Activated naive CD4-positive, alpha-beta T cell treated with anti-CD3 and anti-CD28 coated beads, Interleukin-2, amount 50 U/mL, for 24 hours (primary cell): Measurements from ENCODE around the gene FOXJ1.
"Not testable (repeated sequence)": the region's sequence is repeated elsewhere in the genome, so short reads cannot be mapped to it uniquely, and the experiment has no call there.

Source experiments
- H3K27ac Mint-ChIP-seq: one replicate; pipeline ENCODE4 v1.8.0; 2021; ENCODE audit warnings: mild to moderate bottlenecking, mixed read lengths
- H3K27me3 Mint-ChIP-seq: one replicate; pipeline ENCODE4 v1.8.0; 2021; ENCODE audit warnings: mixed read lengths
- H3K36me3 Mint-ChIP-seq: one replicate; pipeline ENCODE4 v1.8.0; 2021; ENCODE audit warnings: mixed read lengths
- H3K4me1 Mint-ChIP-seq: one replicate; pipeline ENCODE4 v1.8.0; 2021; ENCODE audit warnings: mixed read lengths
- H3K4me3 Mint-ChIP-seq: one replicate; pipeline ENCODE4 v1.8.0; 2021; ENCODE audit warnings: mild to moderate bottlenecking, mixed read lengths
- H3K9me3 Mint-ChIP-seq: one replicate; pipeline ENCODE4 v1.8.0; 2021; ENCODE audit warnings: mixed read lengths

Gene FOXJ1, protein sequence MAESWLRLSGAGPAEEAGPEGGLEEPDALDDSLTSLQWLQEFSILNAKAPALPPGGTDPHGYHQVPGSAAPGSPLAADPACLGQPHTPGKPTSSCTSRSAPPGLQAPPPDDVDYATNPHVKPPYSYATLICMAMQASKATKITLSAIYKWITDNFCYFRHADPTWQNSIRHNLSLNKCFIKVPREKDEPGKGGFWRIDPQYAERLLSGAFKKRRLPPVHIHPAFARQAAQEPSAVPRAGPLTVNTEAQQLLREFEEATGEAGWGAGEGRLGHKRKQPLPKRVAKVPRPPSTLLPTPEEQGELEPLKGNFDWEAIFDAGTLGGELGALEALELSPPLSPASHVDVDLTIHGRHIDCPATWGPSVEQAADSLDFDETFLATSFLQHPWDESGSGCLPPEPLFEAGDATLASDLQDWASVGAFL

DNA sequence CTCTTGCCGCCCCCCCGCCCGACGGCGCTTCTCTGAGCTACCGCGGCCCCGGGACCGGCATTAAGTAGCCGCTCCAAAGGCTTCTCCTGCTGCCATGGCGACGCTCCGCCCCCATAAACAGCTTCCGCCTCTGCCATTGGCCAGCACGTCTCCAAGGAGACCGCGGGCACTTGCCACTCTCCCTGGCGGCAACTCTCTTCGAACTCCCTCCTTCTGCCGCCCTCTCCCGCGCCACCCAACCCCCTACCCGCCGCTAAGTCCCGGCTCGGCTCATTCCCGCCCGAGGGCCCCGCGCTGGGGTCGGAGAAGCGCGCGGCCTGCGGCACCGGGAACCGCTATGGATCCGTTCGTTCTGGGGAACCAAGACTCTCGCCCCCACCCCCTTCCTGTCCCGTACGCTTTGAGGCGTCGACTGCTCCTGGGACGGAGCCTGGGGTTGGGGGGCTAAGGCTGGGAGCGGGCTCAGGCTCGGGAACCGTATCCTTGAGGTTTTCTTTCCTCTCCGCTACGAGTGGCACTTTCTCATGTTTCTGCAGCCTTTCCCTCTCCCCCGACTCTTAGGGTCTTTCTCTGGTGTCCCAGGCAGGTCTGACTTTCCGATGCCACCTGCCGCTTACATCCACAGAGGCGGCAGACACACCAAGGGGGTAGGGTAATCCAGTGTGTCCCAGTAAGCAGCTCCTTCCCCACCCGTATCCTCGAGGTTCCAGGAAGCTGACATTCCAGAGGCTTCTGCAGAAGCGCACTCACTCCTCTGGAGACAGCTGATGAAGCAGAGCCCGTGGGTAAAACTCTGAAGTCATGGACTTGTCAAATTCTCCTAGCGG lies at the start of gene FOXJ1:
FOXJ1 (minus strand) TSS at position 34 of the 827 bp plus-strand sequence. CDS start 850 bp downstream, outside the sequence.
- H3K27ac Mint-ChIP-seq = peak within 1 kb of the TSS; percentile 37

DNA sequence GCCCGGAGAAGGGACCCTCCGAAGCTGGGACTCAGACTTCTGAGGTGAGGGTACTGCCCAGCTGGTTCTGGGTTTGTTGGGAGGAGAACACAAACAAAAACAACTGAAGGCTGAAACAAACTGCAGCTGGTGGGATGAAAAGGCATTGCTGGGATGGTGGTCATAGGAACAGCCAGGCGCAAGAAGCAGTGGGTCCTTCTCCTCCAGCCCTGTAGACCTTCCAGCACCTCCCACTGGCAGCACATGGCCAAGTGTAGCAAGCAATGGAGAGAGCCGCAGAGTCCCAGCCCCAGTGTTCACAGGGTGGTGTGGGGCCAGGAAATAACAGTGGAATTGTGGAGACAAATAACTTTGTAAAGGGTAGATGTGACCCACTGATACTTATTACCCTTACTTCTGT lies 48.7 kb upstream of the FOXJ1 start:
- Mint-ChIP-seq H3K27ac (peak overlapping the region; percentile 99), H3K27me3 (no peaks in the 10 kb centered on the region), H3K4me3 (peak overlapping the region; percentile 86), H3K4me1 (peaks cover 68% of the 10 kb centered on the region), H3K36me3 (peaks cover 13% of the 10 kb centered on the region), H3K9me3 (no peaks in the 10 kb centered on the region)

More for the DNA sequence above, at the start of gene FOXJ1:
- Mint-ChIP-seq H3K27me3 (no peaks in the 10 kb centered on the region), H3K36me3 (no peaks in the 10 kb centered on the region), H3K4me3 (peak within 1 kb of the TSS; percentile 76), H3K4me1 (peaks cover 55% of the 10 kb centered on the region), H3K9me3 (no peaks in the 10 kb centered on the region)

DNA sequence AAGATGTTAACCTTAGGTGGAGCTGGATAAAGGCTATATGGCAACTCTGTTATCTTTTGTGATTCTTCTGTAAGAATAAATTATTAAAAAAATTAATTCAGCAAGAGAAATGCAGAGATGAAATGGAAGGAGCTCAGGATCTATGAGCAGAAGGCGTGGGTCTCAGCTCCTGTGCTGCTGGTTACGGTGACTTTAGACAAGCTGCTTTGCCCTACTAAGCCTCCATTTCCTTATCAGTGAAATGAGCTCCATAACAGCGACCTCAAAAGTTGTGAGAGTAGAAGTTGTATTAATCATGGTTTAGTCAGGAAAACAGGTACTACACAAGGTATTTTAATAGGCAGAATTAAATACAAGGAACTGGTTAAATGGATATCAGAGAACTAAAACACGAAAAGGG lies 48.2 kb upstream of the FOXJ1 start:
- H3K4me1 Mint-ChIP-seq = peaks cover 68% of the 10 kb centered on the region
- H3K27me3 Mint-ChIP-seq = no peaks in the 10 kb centered on the region
- H3K9me3 Mint-ChIP-seq = no peaks in the 10 kb centered on the region
- H3K4me3 Mint-ChIP-seq = peak overlapping the region; percentile 86
- H3K36me3 Mint-ChIP-seq = peaks cover 15% of the 10 kb centered on the region
- peak overlapping the region; percentile 99 for H3K27ac Mint-ChIP-seq

DNA sequence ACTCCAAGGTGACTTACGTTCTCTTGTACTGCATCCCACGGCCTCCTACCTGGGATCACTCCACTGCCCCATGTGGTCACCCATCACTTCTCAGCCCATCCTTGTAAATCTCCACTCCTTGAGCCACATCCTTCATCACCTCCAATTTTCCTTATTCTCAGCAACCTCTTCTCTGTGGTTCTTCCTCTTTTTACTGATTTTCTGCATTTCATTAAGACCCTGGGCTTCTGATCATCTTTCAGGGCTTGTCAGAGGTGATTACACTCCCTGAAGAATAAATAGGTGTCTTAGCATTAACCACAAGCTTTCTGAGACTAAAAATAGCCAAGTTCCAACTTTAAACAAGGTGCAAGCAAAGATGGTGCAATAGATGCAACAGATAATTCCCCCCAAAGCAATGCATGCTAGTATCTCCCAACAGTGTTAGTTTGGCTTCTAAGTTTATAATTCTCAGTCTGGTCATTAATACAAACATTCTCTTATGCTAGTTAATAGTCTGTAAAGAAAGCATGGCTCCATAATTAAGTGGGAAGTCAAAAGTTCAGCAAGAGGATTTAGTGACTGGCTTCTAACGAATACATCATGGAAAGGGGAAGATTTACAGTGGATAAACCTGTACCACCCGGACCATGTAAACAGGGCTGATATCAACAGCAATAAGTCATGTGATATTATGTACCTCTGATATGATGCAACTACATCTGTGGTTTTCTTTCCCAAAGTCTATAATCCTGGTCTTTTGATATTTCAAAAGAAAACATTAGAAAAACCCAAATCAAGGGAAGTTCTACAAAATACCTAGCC lies 47.4 kb upstream of the FOXJ1 start:
- peaks cover 13% of the 10 kb centered on the region for H3K36me3 Mint-ChIP-seq
- peaks cover 61% of the 10 kb centered on the region for H3K4me1 Mint-ChIP-seq
- no peaks in the 10 kb centered on the region for H3K27me3 Mint-ChIP-seq
- peak overlapping the region; percentile 71 for H3K27ac Mint-ChIP-seq
- H3K4me3 Mint-ChIP-seq = peak overlapping the region; percentile 6
- H3K9me3 Mint-ChIP-seq = no peaks in the 10 kb centered on the region

DNA sequence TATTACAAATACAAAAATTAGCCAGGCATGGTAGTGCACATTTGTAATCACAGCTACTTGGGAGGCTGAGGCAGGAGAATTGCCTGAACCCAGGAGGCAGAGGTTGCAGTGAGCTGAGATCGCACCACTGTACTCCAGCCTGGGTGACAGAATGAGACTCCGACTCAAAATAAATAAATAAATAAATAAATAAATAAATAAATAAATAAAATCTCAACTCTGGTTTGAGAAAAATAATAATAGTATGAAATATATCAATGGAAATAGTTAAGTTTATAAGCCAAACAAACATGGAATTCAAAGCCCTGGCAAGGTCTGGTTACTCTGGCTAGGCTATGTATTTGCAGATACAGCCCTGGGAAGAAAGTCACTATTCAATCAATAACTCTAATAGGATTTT lies 45.7 kb upstream of the FOXJ1 start:
- peaks cover 55% of the 10 kb centered on the region for H3K4me1 Mint-ChIP-seq

DNA sequence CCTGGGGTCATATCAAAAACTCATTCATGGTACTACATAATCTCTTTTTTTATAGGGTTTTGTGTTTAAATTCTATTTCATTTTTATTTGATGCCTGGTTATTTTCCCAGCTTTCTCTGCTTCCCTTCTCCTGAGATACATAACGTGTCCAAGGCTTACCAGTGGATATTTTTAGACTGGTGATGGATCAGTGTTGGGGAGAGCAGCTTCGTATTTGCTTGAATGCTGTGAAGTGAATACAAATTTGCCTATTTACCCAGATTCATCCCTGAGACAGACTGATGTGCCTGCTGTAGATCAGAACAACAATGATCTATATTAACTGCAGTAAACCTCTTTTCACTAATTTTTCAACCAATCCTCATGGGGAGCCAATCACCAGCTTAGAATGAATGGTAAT lies 43.2 kb upstream of the FOXJ1 start:
- peaks cover 10% of the 10 kb centered on the region for H3K36me3 Mint-ChIP-seq
- H3K27ac Mint-ChIP-seq = peak overlapping the region; percentile 91
- no peaks in the 10 kb centered on the region for H3K9me3 Mint-ChIP-seq
- H3K4me3 Mint-ChIP-seq = no peak overlapping the region
- peaks cover 65% of the 10 kb centered on the region for H3K4me1 Mint-ChIP-seq
- H3K27me3 Mint-ChIP-seq = no peaks in the 10 kb centered on the region

More for the DNA sequence above, 45.7 kb upstream of the FOXJ1 start:
- peaks cover 13% of the 10 kb centered on the region for H3K36me3 Mint-ChIP-seq
- H3K27ac Mint-ChIP-seq, H3K9me3 Mint-ChIP-seq, H3K27me3 Mint-ChIP-seq, H3K4me3 Mint-ChIP-seq: not testable (repeated sequence)

DNA sequence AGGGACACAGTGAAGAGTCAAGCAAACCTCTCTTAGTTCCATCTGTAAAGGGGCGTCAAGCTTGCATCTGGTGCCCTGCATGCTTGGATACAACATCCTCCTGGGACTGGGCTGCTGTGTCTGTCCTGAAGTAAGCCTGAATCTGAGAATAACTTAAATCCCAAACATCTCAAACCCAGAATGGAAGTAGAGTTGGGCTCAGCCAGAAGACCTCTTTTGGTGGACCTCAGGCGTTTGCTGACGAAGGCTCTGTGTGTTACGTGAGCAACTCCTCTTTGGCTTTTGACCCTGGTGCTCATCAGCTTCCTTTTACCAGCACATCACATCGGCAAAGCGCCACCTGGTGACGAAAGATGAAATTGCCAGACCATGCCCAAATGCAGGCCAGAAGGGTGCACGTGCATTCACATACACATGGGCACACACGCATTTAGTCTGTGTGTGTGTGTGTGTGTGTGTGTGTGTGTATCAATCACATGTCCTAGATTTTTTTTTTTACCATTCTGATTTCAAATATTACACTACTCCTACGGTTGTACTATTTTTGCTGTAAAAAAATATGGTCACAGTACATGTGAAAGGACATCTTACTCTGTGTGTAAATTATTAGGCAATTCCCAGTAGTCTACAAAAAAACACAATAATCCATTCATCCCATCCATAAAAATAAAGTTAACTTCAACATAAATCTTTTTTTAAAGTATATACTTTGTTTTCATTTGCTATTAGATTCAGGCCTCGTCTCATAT lies 41.1 kb upstream of the FOXJ1 start:
- H3K4me3 Mint-ChIP-seq = peak overlapping the region; percentile 49
- no peaks in the 10 kb centered on the region for H3K27me3 Mint-ChIP-seq
- peaks cover 63% of the 10 kb centered on the region for H3K4me1 Mint-ChIP-seq
- H3K9me3 Mint-ChIP-seq = no peaks in the 10 kb centered on the region
- H3K27ac Mint-ChIP-seq = peak overlapping the region; percentile 94
- H3K36me3 Mint-ChIP-seq = peaks cover 7% of the 10 kb centered on the region

DNA sequence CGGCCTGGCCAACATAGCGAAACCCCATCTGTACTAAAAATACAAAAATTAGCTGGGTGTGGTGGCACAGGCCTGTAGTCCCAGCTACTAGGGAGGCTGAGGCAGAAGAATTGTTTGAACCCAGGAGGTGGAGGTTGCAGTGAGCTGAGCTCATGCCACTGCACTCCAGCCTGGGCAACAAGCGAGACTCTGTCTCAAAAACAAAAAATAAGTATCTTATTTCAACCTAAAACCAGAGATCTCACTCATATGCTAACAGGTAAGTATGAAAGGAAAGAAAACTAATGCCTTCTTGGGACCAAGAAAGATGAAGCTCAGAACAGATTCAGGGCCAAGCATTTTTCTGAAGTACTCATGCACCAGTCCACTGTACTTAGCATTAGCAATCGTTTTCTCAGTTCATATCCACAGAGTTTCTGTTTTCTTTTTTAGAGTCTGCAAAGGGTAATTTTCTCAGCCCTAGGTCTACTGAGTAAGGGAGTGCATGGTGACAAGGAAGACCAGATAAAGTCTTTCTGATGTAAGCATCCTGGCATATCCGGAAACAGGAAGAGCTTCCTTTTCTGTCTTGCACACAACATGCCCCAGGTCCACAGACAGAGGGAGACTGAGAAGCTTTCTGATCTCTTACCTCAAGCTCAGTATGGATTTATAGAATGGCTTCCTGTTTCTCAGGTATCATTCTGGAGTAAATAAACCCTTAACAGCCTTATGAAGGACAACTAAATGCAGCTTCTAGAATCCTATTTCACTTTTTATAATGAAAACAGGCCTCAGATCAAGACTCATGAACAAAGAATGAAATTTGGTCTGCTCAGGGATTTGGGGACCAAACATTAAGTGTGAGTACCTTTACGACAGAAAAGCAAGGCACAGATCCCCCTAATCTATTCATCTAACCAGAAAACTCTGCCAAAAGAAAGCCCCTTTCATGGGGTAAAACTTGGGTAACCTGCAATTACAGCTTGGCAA lies 38.7 kb upstream of the FOXJ1 start:
- H3K9me3 Mint-ChIP-seq = no peaks in the 10 kb centered on the region
- no peaks in the 10 kb centered on the region for H3K27me3 Mint-ChIP-seq
- H3K27ac Mint-ChIP-seq = peak overlapping the region; percentile 99
- H3K4me1 Mint-ChIP-seq = peaks cover 70% of the 10 kb centered on the region
- H3K36me3 Mint-ChIP-seq = peaks cover 3% of the 10 kb centered on the region
- H3K4me3 Mint-ChIP-seq = peak overlapping the region; percentile 80

DNA sequence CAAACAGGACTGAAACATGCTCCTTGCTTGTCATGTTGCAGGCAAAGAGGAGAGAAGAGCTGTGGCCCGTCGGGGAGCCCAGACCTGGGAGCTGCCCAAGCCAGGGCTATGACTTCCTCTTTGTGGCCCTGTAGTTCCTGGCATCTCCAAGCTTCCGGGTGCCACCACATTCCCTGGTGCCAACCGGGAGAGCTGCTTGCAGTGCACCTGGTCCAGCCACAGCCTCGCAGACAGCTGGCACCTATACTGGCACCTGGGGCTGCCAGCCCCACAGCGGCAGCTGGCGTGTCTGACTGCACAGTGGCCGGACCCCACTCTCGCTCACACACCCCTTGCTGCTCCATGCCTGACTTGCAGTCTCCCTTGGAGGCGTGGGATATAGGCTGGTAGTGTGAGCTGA lies 37.1 kb upstream of the FOXJ1 start:
- Mint-ChIP-seq H3K36me3 (no peaks in the 10 kb centered on the region), H3K4me3 (no peak overlapping the region), H3K27me3 (no peaks in the 10 kb centered on the region), H3K9me3 (no peaks in the 10 kb centered on the region), H3K4me1 (peaks cover 62% of the 10 kb centered on the region), H3K27ac (peak overlapping the region; percentile 99)

DNA sequence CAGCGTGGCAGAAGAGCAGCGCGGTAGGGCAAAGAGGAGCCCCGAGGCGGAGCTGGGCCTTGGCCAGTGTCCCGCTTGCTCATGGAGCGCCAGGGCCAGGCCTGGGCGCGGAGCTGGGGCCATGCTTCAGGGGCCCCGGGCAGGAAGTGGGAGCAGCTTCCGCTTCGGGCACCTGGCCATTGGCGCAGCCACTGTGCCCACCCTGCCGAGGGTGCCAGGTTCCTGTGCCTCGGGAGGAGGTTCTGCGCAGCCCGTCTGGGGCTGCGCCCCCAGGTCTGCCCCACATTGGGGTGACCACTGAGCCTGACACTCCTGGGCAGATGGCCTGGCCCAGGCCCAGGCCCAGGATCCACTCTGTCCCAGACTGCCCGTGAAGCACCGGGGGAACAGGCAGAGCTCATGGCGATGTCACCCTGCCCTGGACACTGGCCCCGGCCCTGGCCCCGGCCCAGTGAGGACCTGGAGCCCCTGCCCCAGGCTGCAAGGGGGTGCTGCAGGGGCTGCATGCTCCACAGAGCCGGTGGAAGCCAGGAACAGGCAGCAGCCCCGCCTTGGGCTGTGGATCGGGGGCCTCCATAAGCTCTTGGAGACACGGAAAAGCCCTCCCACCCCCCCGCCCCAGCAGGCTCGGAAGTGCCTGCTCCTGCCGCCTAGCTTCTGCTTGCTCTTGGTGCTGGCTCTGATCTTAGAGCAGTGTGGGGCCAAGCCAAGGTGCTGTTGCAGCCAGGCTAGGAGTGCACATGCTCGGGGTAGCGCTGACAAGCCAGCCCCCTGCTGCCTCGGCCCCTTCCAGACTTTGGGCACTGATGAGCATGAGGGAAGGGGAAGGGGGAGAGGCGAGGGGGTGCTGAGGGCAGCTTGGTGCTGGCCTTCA lies 35.9 kb upstream of the FOXJ1 start:
- no peak overlapping the region for H3K4me3 Mint-ChIP-seq
- H3K27me3 Mint-ChIP-seq = no peaks in the 10 kb centered on the region
- peaks cover 3% of the 10 kb centered on the region for H3K36me3 Mint-ChIP-seq
- H3K9me3 Mint-ChIP-seq = no peaks in the 10 kb centered on the region
- H3K27ac Mint-ChIP-seq = peak overlapping the region; percentile 93
- H3K4me1 Mint-ChIP-seq = peaks cover 60% of the 10 kb centered on the region

DNA sequence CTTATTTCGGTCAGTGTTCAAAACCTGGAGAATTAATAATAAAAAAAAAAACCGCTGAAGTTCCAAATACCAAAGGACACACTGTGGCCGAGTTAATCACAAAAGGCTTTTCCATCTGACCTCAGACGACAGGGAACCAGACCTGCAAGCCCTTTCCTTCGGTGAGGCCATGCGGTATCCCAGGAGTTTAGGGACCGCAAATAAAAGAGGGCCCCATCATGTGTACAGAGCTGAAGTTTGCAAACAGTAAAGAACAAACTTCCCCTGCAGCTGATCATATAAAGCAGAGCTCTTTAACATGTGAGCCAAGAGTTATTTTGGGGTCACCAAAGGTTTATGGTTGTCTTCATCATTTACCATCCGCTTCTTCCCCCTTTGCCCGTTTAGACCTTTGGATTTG lies 33.0 kb upstream of the FOXJ1 start:
- H3K4me1 Mint-ChIP-seq = peaks cover 39% of the 10 kb centered on the region
- H3K27ac Mint-ChIP-seq = peak overlapping the region; percentile 24
- H3K27me3 Mint-ChIP-seq = no peaks in the 10 kb centered on the region
- H3K36me3 Mint-ChIP-seq = peaks cover 4% of the 10 kb centered on the region
- no peaks in the 10 kb centered on the region for H3K9me3 Mint-ChIP-seq
- H3K4me3 Mint-ChIP-seq = no peak overlapping the region

DNA sequence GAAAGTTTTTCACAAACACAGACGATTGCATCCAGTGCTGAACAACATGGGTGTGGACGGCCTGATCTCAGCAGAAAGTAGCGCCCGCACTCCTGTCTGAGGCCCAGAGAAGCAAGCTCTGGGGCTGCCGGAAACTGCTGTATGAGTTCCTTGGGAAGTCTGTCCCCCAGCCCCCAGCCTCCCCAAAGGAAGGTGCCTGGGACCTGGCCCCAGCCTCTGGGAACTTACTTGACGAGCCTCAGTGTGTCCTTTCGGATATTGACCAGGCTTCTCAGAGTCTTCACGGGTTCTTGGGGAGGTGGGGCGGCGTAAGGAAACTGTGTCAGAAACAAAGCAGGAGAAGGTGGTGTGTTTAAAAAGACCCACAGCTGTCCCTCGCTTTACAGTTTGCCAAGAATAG lies 32.4 kb upstream of the FOXJ1 start:
- Mint-ChIP-seq H3K9me3 (no peaks in the 10 kb centered on the region), H3K4me3 (no peak overlapping the region), H3K27me3 (no peaks in the 10 kb centered on the region), H3K4me1 (peaks cover 39% of the 10 kb centered on the region), H3K36me3 (peaks cover 7% of the 10 kb centered on the region), H3K27ac (peak overlapping the region; percentile 46)

DNA sequence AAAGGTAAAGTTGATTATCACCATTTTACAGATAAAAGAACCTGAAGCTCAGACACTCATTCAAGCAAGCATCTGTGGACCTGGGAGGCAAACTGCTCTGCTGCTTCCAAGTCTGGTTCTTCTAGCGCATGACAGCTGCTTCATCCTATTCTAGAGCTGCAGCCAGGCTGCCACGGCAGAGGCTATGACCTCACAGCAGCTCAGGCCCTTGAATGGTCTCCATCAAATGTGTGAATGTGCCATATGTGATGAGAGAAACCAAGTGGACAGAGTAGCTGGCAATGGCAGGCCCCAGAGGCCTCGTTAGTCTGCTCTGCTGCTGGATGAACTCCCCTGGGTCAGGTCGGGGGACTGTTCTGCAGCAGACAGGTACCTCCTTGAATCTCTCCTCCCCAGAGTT lies 30.7 kb upstream of the FOXJ1 start:
- Mint-ChIP-seq H3K27me3 (no peaks in the 10 kb centered on the region), H3K9me3 (no peaks in the 10 kb centered on the region), H3K36me3 (peaks cover 7% of the 10 kb centered on the region), H3K4me3 (no peak overlapping the region), H3K27ac (no peak overlapping the region), H3K4me1 (peaks cover 35% of the 10 kb centered on the region)
